22Rv1 (cell line): ENCODE data around the gene MYH14.

Experiments
- ZFX ChIP-seq: fragments of 450-650 bp; IDR thresholded peaks from 2 replicates; pipeline ENCODE4 v1.6.1; 2017; ENCODE audit warnings: antibody characterized with exemption, borderline replicate concordance
- TF ChIP-seq, protein P1 (sequence below): fragments of 450-650 bp; IDR thresholded peaks from 2 replicates; pipeline ENCODE4 v1.5.1; 2017; ENCODE audit warnings: mild to moderate bottlenecking

GRCh38 chr19:50250450-50251136 lies 47.2 kb downstream of the MYH14 start:
- TF ChIP-seq, protein P1, sequence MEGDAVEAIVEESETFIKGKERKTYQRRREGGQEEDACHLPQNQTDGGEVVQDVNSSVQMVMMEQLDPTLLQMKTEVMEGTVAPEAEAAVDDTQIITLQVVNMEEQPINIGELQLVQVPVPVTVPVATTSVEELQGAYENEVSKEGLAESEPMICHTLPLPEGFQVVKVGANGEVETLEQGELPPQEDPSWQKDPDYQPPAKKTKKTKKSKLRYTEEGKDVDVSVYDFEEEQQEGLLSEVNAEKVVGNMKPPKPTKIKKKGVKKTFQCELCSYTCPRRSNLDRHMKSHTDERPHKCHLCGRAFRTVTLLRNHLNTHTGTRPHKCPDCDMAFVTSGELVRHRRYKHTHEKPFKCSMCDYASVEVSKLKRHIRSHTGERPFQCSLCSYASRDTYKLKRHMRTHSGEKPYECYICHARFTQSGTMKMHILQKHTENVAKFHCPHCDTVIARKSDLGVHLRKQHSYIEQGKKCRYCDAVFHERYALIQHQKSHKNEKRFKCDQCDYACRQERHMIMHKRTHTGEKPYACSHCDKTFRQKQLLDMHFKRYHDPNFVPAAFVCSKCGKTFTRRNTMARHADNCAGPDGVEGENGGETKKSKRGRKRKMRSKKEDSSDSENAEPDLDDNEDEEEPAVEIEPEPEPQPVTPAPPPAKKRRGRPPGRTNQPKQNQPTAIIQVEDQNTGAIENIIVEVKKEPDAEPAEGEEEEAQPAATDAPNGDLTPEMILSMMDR = no peak
- no peak for TF ChIP-seq ZFX
